Neural progenitor cell (in vitro differentiated cells): ENCODE measurements around the gene KRT8.

Experiments used
- CTCF ChIP-seq: fragments of 200-600 bp; sonication (generic); IDR thresholded peaks from 2 replicates; pipeline ENCODE4 v1.5.1; 2017; ENCODE audit warnings: antibody characterized with exemption, mild to moderate bottlenecking
- EZH2 ChIP-seq: fragments of 200-600 bp; sonication (generic); IDR thresholded peaks from 2 replicates; pipeline ENCODE4 v1.6.1; 2017; ENCODE audit warnings: antibody characterized with exemption, mild to moderate bottlenecking, moderate library complexity
- EZH2phosphoT487 ChIP-seq: fragments of 200-600 bp; sonication (generic); IDR thresholded peaks from 2 replicates; pipeline ENCODE4 v1.6.1; 2017; ENCODE audit warnings: antibody characterized with exemption

DNA sequence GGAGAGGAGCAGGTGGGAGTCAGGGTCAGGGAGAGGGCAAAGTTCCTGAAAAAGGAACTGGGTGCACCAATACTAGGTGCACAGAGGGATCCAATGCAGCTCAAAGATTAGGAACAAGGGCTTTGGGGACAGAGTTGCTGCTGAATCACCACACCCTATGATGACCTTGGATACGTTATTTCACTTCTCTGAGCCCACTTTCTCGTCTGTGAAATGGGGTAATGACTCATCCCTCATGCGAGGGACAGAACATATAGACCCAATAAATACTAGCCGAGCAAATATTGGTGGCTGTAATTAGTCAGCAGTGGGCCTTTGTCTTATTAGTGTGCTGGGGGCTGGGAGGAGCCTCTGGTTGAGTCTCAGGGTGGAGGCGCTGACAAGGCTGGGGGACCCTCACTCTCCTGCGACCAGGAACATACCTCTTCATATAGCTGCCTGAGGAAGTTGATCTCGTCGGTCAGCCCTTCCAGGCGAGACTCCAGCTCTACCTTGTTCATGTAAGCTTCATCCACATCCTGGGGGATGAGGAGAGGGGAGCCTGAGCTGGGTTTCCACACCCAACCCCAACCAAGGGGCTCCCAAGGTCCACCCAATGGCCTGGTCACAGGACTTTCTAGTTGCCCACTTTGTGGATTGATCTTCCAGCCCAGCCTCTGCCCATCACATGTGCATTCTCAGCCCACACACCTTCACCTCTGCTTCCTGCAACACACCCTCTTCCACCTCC is 4.5 kb downstream of the KRT8 start:
- no peak for TF ChIP-seq EZH2phosphoT487
- TF ChIP-seq CTCF: no peak
- TF ChIP-seq EZH2: no peak
